NOMO-1 (cell line): Measurements from ENCODE around the gene CHST11.

Experiments used
- DNase-seq, 2 experiments: peaks; one replicate each; lab custom pipeline; 2025; ENCODE audit not compliant: unreplicated experiment in 2 of 2; lab: John Stamatoyannopoulos, UW

The CHST11 gene

DNA sequence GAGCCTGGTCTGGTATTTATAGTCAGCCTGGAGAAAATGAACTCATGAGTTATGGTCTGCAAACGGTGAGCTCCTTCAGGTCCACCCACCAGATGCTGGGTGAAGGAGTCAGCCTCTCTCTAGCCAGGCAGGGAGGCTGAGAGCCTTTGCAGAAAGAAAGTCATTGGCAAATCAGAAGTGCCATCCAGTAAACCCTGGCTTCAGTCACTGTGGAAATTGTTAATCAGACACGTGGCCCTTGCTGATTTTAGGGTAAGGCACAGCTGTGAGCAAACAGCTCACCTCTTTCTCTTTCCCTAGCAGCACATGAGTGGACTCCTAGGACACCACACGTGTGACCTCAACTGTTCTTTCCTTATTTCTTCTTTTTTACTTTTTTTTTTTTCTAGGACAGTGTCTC is 44.9 kb downstream of the CHST11 start:
- no peak for DNase-seq

DNA sequence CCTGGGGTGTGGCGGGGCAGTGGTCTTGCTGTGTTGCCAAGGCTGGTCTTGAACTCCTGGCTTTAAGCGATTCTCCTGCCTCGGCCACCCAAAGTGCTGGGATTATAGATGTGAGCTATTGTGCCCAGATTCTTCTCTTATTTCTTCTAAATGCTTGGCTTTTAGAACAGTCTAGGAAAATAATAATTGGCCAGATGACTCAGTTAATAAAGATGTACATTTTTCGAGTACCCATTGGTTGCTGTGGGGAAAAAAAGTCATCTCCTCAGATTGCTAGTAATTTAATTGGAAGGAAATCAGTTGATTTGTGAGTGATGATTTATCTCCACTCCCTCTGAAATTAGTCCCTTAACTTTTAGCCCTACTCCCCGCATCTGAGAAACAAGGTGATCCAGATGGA is 45.5 kb downstream of the CHST11 start:
- no peak for DNase-seq

DNA sequence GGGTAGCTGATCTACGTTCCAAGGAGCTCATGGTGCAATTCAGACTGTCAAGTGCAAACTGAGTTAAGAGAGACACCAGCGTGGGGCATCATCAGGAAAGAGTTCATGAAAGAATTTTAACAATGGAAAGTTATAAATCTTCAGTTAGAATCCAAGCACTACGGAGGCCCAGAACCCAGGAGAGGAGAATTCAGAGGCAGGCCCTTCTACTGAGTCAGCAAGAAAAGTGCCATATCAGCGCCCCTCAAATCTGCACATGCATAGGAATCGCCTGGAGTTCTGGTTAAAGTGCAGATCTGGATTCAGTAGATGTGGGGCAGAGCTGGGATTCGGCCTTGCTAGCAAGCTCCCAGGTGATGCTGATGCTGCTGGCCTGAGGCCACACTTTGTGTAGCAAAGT is 45.9 kb downstream of the CHST11 start:
- DNase-seq = no peak

DNA sequence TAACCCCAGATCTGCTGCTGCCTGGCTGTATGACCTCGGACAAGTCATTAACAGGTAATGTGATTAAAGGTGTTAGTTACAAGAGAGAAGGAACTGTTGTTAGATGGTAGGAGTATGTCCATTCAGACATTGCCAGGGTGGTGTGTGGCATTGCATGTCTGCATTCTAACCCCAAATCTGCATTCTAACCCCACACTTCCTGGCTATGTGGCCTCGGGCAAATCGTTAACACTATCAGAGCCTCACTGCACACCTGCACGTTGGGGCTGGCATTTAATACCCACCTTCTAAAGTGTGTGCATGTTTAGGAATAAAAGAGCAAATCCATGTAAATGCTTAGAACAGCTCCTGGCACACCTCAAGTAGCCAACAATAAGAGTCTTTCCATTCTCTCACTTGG is 46.4 kb downstream of the CHST11 start:
- DNase-seq = no peak

DNA sequence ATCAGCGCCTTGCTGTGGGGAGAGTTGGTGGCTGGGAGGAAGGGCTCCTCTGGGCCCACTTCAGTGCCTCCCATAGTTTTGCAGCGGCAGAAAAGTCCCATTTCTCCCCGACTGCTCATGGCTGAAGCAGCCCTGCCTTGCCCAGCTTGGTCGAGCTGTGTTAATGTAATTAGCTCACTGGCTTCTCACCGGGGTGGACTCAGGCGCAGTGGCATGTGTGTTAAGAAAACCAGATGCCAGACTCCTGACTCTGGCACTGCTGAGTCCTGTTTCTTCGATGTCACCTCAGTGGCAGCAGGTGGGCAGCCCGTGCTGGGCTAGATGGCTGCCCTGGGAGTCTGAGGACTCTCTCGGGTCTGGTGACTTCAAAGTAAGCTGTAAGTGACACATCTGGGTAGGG is 47.4 kb downstream of the CHST11 start:
- no peak for DNase-seq

DNA sequence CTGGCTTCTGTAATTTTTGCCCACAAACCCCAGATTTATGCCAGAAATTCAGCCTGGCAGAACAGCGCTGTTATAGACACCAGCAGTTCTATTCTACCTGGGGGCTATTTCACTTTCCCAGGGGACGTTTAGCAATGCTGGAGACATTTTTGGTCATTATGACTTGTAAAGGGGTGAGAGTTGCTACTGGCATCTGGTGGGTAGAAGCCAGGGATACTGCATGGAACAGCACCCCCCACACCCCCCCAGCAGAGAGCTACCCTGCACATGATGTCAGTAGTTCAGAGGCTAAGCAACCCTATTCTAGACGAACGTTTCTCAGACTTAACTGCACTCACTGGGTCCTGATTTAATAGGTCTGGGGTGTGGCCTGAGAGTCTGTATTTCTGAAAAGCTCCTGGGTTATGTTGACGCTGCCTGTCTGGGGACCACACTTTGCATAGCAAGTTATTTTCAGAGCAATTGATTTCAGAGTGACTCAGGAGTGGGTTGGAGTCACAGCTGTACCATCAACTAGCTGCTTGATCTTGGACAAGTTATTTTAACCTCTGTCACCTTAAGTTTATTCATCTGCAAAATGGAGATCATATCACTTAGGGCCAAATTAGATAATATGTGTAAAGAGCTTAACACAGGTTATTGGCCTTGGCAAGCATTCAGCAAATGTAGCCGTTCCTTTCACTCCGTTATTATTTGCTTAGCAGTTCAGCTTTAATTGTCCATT is 48.5 kb downstream of the CHST11 start:
- no peak for DNase-seq

DNA sequence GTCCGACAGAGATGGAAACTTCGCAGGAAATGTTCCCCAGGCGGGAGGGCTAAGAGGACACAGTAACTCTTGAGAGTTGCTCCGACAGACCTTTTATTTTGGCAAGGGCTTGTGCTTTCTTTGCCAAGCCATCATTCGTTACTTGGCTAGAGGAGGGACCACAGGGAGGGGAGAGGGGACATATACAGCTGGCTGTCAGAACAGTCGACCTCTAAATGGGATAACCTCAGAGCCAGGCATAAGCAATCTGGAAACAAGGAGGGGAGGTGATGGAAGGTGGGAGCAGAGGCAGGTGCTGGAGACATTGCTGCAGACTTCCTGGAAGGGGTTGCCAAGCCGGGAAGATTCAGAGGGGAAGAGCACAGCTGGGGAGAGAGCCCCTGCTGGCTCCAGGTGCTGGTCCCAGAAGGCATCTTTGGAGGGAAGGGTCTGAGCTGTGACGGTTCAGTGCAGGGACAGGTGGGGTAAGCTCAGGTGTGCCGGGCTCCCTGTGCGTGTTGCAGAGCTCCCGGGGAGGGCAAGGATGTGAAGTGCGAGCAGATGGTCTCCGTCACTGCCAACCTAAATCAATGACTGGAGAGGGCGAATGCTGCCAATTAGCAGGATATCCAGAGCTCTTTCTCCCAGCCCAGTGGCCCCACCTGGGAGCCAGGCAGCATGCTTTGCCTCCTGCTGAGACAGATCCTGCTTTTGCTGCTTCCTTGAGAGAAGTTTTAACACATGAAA is 50.1 kb downstream of the CHST11 start:
- DNase-seq = no peak

DNA sequence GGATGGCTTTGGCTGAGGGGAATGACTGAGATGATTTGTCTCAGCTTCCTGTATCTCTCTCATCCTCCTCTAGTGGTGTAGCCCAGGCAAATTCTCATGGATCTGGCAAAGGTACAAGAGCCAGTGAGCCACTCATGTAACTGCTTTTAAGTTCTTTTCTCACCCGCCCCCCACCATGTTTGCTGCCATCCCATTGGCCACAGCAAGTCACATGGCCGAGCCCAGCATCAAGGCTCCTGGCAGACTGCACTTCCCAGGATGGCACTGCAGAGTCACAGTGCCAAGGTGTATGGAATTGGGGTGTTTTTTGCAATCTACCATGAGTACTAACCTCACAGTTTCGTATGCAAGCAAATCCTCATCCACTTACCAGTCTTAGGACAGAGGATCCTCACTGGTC is 50.9 kb downstream of the CHST11 start:
- DNase-seq = no peak

DNA sequence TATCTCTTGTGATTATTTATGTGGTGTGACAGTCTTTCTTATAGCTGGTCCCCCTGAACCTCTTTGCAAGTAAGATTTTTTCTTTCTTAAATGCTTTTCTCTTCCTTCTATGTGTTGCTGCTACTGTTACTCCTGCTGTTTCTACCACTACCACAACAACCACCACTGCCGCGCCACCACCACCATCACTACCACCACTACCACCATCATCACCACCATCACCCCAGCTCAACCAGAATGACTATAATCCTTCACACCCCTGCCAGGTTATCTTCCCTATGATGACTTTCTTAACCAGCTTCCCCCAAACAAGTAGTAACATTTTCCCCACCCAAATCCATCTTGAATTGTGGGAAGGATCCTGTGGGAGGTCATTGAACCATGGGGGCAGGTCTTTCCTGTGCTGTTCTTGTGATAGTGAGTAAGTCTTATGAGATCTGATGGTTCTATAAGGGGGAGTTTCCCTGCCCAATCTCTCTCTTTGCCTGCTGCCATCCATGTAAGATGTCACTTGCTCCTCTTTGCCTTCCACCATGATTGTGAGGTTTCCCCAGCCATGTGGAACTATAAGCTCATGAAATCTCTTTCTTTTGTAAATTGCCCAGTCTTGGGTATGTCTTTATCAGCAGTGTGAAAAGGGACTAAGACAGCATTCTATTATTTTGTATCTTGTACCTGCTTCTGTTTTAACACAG is 52.2 kb downstream of the CHST11 start:
- DNase-seq = no peak

DNA sequence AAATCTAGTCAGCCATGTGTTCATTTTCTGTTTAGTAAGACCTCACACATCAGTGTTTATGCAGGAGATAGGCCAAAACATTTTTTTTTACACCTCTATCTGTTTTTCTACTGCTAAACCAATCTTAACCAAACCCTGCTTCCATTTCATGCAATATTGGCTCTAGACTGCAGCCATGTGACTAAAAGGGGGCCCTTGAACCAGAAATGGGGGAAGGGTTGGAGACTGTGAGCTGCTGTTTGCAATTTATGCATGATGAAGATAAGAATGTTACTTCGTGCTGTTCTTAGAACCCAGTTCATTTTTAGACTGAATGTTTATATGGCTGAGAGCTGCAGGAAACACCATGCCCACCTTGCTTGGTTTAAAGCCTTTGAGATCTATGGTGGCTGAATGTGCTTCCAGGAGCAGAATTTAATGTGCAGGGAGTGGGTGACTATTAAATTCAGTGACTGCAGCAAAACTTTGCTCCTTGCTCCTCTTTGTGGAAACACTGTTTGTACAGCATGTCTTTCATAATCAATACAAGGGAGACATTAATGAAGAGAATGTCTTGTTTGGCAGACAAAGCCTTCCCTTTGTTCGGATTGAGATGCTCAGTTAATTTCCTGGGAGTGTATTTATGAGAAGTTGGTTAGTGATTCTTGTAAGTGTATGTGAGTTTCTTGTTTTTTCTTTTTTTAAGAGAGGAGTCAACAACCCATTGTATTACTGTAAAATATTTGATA is 53.6 kb downstream of the CHST11 start:
- no peak for DNase-seq

DNA sequence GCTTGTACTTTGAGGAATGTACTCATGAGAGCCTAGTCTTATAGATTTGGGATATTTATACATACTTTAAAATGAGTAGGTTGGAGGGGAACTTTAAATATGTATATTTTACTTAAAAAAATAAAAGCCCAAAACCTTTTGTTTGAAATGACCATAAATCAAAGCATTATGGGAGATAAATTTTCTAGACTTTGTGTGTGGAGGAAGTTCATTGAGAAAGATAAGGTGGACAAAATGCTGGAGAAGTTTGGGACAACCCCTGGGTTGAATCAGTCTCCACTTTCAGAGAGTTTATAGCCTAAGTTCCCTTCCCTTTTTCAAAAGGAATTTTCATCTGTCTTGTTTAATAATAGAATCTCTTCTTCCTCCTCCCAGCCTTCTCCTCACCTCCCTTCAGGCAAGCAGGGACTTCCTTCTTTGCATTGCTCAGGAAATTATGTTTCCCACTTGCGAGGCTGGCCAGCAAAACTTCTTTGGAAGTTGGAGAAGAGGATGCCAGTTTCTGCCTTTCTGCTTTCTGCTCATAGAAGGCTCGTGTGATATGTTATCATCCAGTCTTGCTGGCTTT is 54.2 kb downstream of the CHST11 start:
- DNase-seq = no peak

DNA sequence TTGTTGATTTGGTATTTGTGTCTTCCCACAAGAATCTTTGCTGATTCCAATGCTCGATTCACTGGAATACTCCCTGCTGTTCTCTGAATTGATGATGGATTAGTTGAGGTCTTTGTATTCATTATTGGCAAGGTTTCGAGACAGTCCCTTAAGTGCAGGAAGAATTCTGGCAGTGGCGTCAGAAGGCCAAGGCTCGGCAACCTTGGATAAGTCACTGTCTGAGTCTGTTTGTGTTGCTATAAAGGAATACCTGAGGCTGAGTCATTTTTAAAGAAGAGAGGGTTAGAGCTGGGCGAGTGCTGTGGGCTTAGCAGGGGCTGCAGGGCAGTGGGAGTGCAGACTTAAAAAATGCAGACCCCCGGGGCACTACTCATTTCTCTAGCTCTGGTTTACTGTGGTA is 56.9 kb downstream of the CHST11 start:
- DNase-seq = no peak

DNA sequence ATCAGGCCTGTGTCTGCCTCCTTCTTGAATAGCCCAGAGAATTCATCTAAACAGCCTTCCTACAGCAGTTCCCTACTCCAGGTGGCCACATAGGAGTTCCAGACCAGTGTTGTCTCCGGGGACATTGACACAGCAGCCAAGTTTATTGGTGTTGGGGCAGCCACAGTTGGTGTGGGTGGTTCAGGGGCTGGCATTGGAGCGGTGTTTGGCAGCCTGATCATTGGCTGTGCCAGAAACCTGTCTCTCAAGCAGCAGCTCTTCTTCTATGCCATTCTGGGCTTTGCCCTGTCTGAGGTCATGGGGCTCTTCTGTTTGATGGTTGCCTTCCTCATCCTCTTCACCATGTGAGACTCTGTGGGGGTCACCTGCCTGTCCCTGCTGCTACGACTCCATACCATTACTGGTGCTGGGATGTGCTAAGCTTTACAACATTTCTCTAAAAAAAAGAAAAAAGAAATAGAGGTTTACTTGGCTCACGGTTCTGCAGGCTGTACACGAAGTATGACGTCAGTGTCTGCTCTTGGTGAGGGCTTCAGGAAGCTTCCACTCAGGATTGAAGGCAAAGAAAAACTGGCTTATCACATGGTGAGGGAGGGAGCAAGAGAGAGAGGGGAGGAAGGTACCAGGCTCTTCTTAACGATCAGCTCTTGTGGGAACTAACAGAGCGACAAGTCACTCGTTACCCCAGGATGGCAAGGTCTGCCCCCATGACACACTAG is 57.5 kb downstream of the CHST11 start:
- DNase-seq = no peak

DNA sequence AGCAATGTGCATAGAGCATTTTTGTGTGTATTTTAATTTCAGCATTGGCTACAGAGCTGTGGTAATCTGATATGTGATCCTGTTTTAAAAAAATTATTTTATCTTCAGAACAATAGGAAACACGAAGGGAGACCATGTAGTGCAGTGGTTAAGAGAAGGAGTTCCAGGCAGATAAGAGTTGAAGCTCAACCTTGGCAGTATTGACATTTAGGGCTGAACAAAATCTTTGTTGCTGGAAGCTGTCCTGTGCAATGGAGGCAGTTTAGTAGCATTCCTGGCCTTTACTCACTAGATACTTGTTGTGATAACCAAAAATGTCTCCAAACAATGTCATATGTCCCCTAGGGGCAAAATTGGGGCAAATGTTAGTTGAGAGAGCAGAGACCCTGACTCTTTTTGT is 59.2 kb downstream of the CHST11 start:
- DNase-seq = no peak

DNA sequence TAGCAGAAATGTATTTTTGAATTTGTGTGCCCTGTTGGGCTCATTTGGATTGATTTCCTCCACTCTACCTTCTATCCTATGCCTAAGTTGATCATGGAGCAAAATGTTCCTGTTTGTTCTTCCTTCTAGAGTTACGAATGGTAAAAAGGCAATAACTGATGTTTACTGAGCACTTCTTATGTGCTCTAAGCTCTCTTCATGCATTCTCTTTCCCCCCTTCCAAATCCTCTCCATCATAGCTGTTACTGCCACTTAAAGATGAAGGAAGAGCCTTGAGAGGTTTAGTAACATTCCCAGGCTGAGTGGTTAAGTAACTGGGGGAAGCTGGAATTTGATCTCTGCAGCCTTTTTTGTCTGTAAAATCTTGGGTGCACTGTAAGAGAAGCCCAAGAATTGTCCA is 60.1 kb downstream of the CHST11 start:
- DNase-seq = no peak

DNA sequence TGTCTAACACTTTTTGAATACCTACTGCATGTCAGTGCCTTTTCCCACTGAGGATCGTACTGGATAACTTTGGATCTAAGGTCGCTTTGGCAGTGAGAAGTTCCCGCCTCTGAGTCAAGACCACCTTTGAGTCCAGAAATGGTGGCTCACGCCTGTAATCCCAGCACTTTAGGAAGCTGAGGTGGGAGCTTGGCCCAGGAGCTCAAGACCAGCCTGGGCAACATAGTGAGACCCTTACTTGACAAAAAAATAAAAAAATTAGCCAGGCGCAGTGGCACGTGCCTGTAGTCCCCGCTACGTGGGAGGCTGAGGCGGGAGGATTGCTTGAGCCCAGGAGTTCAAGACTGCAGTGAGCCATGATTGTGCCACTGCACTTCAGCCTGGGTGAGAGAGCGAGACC is 61.1 kb downstream of the CHST11 start:
- no peak for DNase-seq

DNA sequence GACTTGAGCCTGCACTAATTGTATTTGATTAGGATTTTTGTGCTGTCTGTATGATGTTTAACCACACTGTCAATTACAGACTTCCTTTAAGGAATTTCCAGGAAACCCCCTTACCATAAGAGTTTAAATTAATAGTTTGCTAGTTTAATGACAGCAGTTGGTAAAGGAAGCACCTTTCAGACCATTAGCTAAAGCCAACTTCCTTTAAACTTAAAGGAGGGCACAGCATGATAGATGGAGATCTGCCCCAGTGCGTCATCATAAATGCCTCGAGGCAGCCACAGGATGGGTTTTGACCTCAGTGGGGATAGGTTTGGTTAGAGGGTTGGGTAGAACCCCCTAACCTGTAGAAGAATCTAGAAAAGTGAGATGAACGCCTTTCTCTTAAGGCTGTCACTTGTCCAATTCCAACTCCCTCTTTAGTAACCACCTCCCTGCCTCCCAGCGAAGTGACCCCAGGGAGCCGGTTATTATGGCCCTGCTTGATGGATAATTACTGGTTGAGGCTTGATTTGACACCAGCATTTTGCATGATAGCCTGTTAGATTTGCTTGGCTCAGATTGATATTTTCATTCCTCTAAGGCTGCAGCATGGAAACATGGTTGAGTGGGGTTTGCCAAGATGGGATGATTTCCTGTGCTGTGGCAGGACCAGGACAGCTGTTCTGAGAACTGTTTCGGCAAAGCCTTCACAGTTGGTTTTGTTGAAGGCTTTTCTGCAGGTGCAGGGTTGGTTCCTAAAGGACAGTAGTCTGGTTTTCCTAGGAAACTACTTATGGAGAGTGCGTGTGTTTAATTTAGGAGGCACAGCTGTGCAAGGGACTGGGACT is 62.7 kb downstream of the CHST11 start:
- DNase-seq = peak in 1 of 2 experiments; percentile 16

DNA sequence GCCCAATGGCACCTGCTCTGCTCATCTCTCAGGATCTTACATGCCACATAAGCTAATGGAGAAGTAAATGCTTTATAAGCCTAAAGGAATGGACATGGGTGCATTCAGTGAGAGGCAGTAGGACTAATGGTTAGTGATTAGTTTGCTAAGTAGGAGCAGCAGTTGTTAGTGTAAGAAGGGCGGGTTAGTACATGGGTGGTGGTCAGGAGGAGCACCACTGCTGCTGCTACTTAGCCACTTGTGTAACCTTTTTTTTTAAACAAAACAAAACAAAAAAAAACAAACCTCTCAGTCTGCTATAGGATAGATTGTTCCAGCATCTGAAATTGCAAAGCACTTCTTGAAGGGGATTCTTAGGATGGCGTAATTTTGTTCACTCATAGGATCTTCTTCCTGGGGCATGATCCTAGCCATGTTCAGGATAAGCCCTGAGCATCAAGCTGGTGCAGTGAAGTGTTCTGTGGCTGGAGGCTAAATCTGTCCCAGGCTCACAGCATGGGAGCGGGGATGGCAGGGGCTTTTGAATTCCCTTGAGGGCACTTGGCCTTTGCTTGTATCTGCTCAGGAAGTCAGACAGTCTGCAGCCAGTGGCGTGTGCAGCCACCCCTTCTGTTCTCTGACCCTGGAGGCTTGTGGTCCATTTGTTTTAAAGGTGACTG is 63.6 kb downstream of the CHST11 start:
- DNase-seq = no peak

DNA sequence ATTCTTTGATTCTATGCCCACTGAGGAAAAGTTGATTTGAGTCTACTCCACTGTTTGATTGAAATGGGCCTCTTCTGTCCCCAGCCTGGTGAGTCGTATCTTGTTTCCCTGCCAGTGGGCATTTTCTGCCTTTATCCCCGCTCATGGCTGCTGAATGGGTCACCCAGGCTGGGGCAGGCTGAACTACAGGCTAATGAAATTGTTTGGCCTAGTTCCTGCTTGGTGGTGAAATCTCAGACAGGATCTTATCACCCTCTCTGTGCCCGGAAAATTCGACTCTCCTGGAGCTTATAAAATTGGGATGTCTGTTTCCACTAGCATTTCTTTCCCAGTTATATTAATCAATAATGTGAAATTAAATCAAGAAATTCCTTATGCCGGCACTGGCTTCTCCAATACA is 65.0 kb downstream of the CHST11 start:
- no peak for DNase-seq
